Activated CD8-positive, alpha-beta memory T cell treated with anti-CD3 and anti-CD28 coated beads, Interleukin-2, amount 10 ng/mL, durations not matched to agents 7 days and 5 days (primary cell): ENCODE results near the gene VGF. TPM values are rescaled to one million over a fixed set of nuclear protein-coding genes. Genes with fewer than 3 reads are reported as not detected.
"Not testable (repeated sequence)": the region's sequence is repeated elsewhere in the genome, so short reads cannot be mapped to it uniquely, and the experiment has no call there.

Experiments used
- ATAC-seq: fragments of 150-1000 bp; cut with Tn5 transposase; one replicate; pipeline ENCODE4 v1.10.0; 2021; ENCODE audit warnings: moderate library complexity
- CTCF ChIA-PET: fragments of 350-600 bp; sonication (Branson Sonifier 250); formaldehyde crosslinking; loops from one replicate; lab custom pipeline; 2021; ENCODE audit warnings: antibody characterized with exemption; lab: Charles Lee
- DNase-seq: peaks from one replicate; pipeline ENCODE4 v3.0.0-alpha.2; 2020
- H3K27ac Mint-ChIP-seq: one replicate; pipeline ENCODE4 v1.8.0; 2021; ENCODE audit warnings: mild to moderate bottlenecking, mixed read lengths
- H3K27me3 Mint-ChIP-seq: one replicate; pipeline ENCODE4 v1.8.0; 2021; ENCODE audit warnings: mixed read lengths
- H3K36me3 Mint-ChIP-seq: one replicate; pipeline ENCODE4 v1.8.0; 2021; ENCODE audit warnings: mild to moderate bottlenecking, mixed read lengths
- H3K4me1 Mint-ChIP-seq: one replicate; pipeline ENCODE4 v1.8.0; 2021; ENCODE audit warnings: mixed read lengths
- H3K4me3 Mint-ChIP-seq: one replicate; pipeline ENCODE4 v1.8.0; 2021; ENCODE audit warnings: mild to moderate bottlenecking, moderate library complexity, mixed read lengths
- H3K9me3 Mint-ChIP-seq: one replicate; pipeline ENCODE4 v1.8.0; 2022; ENCODE audit warnings: low read depth, mixed read lengths
- total RNA-seq, 2 experiments: library from RNA; stranded (reverse); gene quantifications; one replicate each; pipeline ENCODE4 v1.2.3, GENCODE V29; 2021

VGF gene
- total RNA-seq, 2 experiments from 2014 or later = 0.44 to 0.66 TPM

DNA sequence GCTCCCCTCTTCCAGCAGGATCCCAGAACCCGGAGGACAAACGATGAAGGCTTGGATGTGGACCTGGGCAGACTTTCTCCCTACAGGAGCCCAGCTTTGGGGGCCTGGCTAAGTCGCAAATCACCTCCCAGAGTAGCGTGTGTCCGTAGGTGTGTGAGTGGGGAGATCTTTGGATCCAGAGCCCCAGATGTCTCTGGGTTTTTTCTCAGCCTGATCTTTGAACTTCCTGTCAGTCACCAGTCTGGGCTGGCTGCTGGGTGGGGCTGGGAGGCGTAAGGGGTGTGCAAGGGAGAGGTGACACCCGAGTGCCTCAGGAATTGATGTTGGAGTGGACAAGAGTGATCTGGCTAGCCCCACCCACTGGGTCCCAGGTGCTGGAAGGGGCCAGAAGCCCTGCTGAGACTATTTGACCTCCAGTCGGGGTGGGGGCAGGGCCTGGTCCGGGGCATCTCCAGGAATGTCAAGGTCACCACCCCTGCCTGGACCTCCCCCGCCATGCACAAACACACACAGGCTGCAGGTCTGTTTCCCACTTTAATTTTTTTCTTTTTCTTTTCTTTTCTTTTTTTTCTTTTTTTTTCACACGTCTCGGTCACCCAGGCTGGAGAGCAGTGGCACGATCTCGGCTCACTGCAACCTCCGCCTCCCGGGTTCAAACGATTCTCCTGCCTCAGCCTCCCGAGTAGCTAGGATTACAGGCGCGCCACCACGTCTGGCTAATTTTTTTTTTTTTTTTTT lies 35.7 kb upstream of the VGF start, which contains the start of gene MOGAT3:
Gene MOGAT3 (minus strand): TSS at position 175 of the 738 bp plus-strand sequence. CDS start 182 bp downstream, outside the sequence.
- ATAC-seq = no peak
- no peak within 1 kb of the TSS for H3K4me3 Mint-ChIP-seq

DNA sequence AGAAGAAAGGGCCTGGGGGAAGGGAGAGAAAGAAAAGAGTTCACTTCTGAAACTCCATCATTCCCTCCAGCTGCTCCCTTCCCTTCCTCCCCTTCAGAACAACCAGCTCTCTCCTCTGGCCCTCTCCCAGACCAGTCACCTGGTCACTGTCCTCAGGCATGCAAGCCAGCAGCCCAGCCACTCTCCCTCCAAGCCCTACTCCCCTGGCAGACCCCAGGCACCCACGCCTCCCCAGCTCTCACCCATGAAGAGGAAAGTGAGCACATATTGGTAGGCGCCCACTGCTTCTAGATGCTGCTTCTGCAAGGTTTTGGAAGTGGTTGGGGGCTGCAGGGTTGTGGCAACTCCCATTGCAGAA lies 35.1 kb upstream of the VGF start:
- Mint-ChIP-seq H3K9me3 (no peaks in the 10 kb centered on the region), H3K4me3 (no peak overlapping the region), H3K27me3 (peaks cover 42% of the 10 kb centered on the region), H3K4me1 (peaks cover 4% of the 10 kb centered on the region), H3K27ac (no peak overlapping the region), H3K36me3 (no peaks in the 10 kb centered on the region)
- CTCF ChIA-PET = interaction anchor here (0.7 to 1.5 kb wide), 3 partner anchors 17 to 97 kb away, joined by 3 to 4 read pairs (median 3); partner anchors contain the start of genes PLOD3 and ZNHIT1
- ATAC-seq = no peak
- no peak for DNase-seq

More for the DNA sequence above, 35.7 kb upstream of the VGF start, which contains the start of gene MOGAT3:
- H3K4me1 Mint-ChIP-seq = peaks cover 4% of the 10 kb centered on the region
- no peaks in the 10 kb centered on the region for H3K36me3 Mint-ChIP-seq
- CTCF ChIA-PET = interaction anchor here (0.9 to 3.5 kb wide), 3 partner anchors 8 to 57 kb away, joined by 3 to 18 read pairs (median 4); partner anchors contain the start of genes PLOD3 and ZNHIT1
- no peak for DNase-seq
- H3K27me3 Mint-ChIP-seq = peaks cover 42% of the 10 kb centered on the region
- no peak within 1 kb of the TSS for H3K27ac Mint-ChIP-seq
- no peaks in the 10 kb centered on the region for H3K9me3 Mint-ChIP-seq

DNA sequence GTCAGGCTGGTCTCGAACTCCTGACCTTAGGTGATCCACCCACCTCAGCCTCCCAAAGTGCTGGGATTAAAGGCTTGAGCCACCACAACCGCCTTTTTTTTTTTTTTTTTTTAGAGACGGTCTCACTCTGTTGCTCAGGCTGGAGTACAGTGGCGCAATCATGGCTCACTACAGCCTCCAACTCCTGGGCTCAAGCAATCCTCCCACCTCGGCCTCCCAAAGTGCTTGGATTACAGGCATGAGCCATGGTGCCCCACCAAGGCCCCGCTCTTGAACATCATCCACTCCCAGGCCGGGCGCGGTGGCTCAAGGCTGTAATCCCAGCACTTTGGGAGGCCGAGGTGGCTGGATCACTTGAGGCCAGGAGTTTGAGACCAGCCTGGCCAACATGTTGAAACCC lies 34.2 kb upstream of the VGF start:
- H3K4me1 Mint-ChIP-seq = not testable (repeated sequence)

DNA sequence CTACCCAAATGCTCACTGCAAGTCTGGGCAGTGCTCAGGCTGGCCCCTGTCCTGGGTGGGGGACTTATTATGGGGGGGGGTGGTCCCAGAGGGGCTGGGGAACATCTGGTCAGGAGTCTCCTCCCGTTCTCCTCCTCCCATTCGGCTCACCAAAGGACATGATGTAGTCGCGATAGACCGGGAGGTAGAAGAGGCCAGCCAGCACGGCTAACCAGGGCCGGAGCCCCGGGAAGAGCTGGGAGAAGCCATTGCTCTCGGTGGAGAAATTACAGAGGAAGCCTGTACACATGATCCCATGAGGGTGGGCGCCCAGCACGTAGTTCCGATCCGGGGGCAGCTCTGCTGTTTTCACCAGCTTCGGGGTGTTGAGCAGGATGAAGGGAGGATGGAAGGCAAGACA lies 33.1 kb upstream of the VGF start:
- Mint-ChIP-seq H3K4me3 (no peak overlapping the region), H3K27ac (no peak overlapping the region), H3K9me3 (no peaks in the 10 kb centered on the region), H3K4me1 (peaks cover 4% of the 10 kb centered on the region), H3K27me3 (peaks cover 36% of the 10 kb centered on the region), H3K36me3 (no peaks in the 10 kb centered on the region)
- CTCF ChIA-PET = no interaction called here
- ATAC-seq (no peak), DNase-seq (no peak)

More for the DNA sequence above, 34.2 kb upstream of the VGF start:
- H3K27ac Mint-ChIP-seq, DNase-seq, H3K9me3 Mint-ChIP-seq, H3K36me3 Mint-ChIP-seq, CTCF ChIA-PET, ATAC-seq, H3K4me3 Mint-ChIP-seq: not testable (repeated sequence)
- peaks cover 42% of the 10 kb centered on the region for H3K27me3 Mint-ChIP-seq

DNA sequence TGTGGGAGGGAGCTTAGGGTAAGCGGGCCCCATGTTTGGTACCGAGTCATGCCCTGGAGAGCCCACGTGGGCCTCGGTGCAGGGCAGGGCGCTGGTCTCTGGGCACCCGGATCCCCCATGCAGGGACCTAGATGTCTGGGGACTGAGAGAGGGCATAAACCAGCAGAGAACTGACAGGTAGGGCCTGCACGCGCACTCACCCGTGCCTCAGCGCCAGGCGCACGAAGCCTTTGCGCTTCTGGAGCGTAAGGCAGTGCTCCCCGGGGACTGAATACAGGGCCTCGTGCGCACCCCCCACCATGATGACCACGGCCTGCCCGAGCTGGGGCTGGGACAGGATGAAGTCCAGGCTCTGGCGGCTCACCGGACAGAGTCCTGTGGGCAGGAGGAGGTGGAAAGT lies 32.6 kb upstream of the VGF start:
- DNase-seq (no peak), ATAC-seq (no peak)
- CTCF ChIA-PET = no interaction called here
- H3K4me3 Mint-ChIP-seq = no peak overlapping the region
- no peak overlapping the region for H3K27ac Mint-ChIP-seq
- H3K27me3 Mint-ChIP-seq = peaks cover 33% of the 10 kb centered on the region
- H3K9me3 Mint-ChIP-seq = no peaks in the 10 kb centered on the region
- H3K4me1 Mint-ChIP-seq = peaks cover 4% of the 10 kb centered on the region
- no peaks in the 10 kb centered on the region for H3K36me3 Mint-ChIP-seq

DNA sequence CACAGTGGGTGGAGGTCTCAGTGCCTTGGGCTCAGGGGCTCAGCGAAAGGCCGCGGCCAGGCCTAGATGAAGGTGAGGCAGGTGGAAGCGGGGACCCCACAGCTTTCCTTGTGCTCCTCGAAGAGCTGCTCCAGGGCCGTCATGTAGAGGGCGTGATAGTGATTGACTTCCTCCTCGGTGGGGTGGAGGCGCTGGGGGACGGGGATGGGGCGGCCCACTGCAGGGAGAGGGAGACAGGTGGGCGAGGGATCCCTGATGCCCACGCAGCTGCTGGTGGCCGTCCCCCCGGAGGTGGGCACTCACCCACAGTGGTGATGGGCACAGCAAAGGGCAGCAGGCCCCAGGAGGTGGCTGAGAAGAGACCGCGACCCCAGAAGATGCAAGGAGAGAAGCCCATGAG lies 30.5 kb upstream of the VGF start:
- Mint-ChIP-seq H3K4me3 (no peak overlapping the region), H3K27me3 (peaks cover 13% of the 10 kb centered on the region), H3K9me3 (no peaks in the 10 kb centered on the region), H3K4me1 (peaks cover 4% of the 10 kb centered on the region), H3K27ac (no peak overlapping the region), H3K36me3 (no peaks in the 10 kb centered on the region)
- no peak for ATAC-seq
- no peak for DNase-seq
- CTCF ChIA-PET = interaction anchor here (0.7 to 6.5 kb wide), 3 partner anchors 52 to 99 kb away, joined by 5 to 111 read pairs (median 8); no protein-coding TSS in a partner anchor

DNA sequence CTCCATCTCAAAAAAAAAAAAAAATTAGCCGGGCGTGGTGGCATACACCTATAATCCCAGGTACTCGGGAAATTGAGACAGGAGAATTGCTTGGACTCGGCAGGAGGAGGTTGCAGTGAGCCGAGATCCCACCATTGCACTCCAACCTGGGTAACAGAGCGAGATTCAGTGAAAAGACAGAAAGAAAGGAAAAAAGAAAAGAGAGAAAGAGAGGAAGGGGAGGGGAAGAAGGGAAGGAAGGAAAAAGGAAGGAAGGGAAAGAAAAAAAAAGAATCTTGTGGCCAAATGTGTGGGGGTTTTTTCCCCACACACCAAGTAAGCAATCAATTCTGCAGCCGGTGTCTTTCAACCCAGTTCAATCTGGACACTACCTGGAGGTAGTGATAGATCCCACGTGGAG lies 23.7 kb upstream of the VGF start:
- CTCF ChIA-PET = interaction anchor here (6.5 kb wide), 1 partner anchor 45 kb away, joined by 111 read pairs; no protein-coding TSS in a partner anchor
- Mint-ChIP-seq H3K27ac (no peak overlapping the region), H3K27me3 (peaks cover 13% of the 10 kb centered on the region), H3K9me3 (no peaks in the 10 kb centered on the region), H3K4me1 (peaks cover 2% of the 10 kb centered on the region), H3K36me3 (no peaks in the 10 kb centered on the region), H3K4me3 (no peak overlapping the region)
- DNase-seq = no peak
- ATAC-seq = no peak

DNA sequence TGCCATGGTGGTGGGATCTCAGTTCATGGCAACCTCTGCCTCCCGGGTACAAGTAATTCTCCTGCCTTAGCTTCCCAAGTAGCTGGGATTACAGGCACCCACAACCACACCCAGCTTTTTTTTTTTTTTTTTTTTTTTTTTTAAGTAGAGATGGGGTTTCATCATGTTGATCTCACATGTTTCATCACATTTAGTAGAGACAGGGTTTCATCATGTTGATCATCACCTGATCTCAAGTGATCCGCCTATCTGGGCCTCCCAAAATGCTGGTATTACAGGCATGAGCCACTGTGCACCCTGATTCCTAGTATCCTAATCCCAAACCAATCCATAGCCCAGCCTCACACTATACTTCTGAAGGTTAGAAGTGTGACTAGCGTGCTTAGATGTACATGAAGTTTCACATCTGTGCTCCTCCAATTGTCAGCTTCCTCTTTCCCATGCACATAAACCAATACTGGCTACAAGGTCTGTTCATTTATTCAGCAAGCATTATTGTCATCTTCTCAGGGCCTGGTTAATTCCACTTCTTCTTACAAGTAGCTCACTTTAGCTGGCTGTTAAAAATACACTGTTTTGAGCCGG lies 21.6 kb upstream of the VGF start:
- H3K9me3 Mint-ChIP-seq = no peaks in the 10 kb centered on the region
- ATAC-seq (no peak), DNase-seq (no peak)
- no peak overlapping the region for H3K27ac Mint-ChIP-seq
- CTCF ChIA-PET = interaction anchor here (0.6 to 2.0 kb wide), 5 partner anchors 13 to 1028 kb away, joined by 3 to 6 read pairs (median 3); partner anchors contain the start of gene TRAPPC14
- H3K27me3 Mint-ChIP-seq = peaks cover 22% of the 10 kb centered on the region
- no peaks in the 10 kb centered on the region for H3K36me3 Mint-ChIP-seq
- H3K4me3 Mint-ChIP-seq = no peak overlapping the region
- peaks cover 3% of the 10 kb centered on the region for H3K4me1 Mint-ChIP-seq

DNA sequence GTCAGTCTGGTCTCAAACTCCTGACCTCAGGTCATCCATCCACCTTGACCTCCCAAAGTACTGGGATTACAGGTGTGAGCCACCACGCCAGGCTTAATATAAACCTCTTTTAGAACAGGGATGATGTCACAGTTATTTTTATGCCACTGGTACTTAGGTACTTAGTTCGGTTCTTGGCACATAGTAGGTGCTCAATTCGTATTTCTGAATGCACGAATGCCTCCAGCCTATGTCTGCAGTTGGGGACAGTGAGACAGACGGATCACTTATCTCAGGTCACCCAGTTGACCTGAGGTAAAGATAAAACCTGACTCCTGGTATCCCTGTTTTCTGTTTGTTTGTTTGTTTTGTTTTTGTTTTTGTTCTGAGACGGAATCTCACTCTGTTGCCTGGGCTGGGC lies 20.8 kb upstream of the VGF start:
- no peaks in the 10 kb centered on the region for H3K9me3 Mint-ChIP-seq
- H3K4me1 Mint-ChIP-seq = peaks cover 3% of the 10 kb centered on the region
- H3K27me3 Mint-ChIP-seq = peaks cover 25% of the 10 kb centered on the region
- no peaks in the 10 kb centered on the region for H3K36me3 Mint-ChIP-seq
- ATAC-seq = no peak
- CTCF ChIA-PET = interaction anchor here (0.7 to 2.0 kb wide), 5 partner anchors 12 to 1027 kb away, joined by 3 to 6 read pairs (median 3); partner anchors contain the start of gene TRAPPC14
- no peak overlapping the region for H3K4me3 Mint-ChIP-seq
- H3K27ac Mint-ChIP-seq = no peak overlapping the region
- DNase-seq = no peak

DNA sequence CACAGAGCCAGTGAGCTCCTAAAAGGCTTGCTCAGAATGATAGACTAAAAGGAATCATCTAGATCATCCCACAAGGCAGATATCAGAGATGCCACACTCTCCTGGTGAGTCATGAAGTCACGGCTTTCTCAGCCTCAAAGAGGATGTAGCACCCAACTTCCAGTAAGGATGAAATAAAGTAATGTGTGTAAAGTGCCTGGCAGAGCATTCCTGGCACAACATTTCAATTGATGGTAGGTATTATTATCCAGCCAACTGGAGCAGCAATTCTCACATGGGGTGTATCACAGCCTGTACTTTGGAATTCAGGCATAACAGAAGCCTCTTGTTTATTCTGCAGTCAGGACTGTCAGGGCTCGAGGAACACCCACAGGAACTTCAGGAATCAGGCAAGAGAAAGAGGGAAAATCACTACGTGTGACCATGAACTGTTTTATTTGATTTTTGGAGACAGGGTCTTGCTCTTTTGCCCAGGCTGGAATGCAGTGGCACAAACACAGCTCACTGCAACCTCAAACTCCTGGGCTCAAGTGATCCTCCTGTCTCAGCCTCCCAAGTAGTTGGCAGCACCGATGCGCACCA lies 20.0 kb upstream of the VGF start:
- CTCF ChIA-PET = interaction anchor here (1.2 to 1.9 kb wide), 5 partner anchors 15 to 106 kb away, joined by 3 to 6 read pairs (median 4); no protein-coding TSS in a partner anchor
- Mint-ChIP-seq H3K36me3 (no peaks in the 10 kb centered on the region), H3K27ac (no peak overlapping the region), H3K4me1 (peaks cover 3% of the 10 kb centered on the region), H3K4me3 (no peak overlapping the region), H3K27me3 (peaks cover 32% of the 10 kb centered on the region), H3K9me3 (no peaks in the 10 kb centered on the region)
- ATAC-seq (no peak), DNase-seq (no peak)

DNA sequence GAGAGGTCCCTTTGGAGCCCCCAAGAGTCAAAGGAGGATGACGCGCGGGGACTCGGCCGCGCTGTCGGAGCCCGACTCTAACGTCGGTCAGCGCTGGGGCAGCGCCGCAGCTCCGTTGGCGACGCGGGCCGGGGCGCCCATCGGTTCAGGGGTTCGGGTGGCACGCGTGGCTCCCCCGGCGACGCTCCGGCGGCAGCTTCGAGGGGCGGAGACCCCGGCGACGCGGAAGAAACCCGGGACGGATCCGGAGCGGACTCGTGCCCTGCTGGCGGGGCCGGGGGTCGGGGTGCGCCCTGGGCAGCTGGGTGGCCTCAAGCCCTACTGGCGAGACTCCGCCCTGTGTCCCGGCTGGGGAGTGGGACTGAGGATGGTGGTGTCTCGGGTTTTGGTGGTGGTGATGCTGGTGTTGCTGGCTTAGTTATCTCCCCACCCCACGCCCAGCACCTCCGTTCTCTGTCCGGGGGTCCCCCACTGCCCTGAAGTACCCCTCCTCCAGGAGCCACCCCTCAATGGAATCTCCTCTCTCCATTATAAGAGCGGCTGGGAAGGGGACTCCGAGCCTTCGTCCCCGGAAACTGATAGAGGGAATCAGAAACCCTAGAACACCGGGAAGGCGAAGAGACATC lies 14.9 kb upstream of the VGF start, which contains the start of gene NAT16:
Gene NAT16 (minus strand): TSS at position 164 of the 626 bp plus-strand sequence. CDS start 5,486 bp downstream, outside the sequence.
- CTCF ChIA-PET = interaction anchor here (1.0 to 1.6 kb wide), 2 partner anchors 11 to 36 kb away, joined by 3 to 5 read pairs; no protein-coding TSS in a partner anchor
- H3K27ac Mint-ChIP-seq = no peak within 1 kb of the TSS
- no peaks in the 10 kb centered on the region for H3K9me3 Mint-ChIP-seq
- no peaks in the 10 kb centered on the region for H3K36me3 Mint-ChIP-seq
- no peak within 1 kb of the TSS for H3K4me3 Mint-ChIP-seq
- ATAC-seq = no peak
- no peak for DNase-seq
- H3K27me3 Mint-ChIP-seq = peaks cover 63% of the 10 kb centered on the region
- H3K4me1 Mint-ChIP-seq = peaks cover 3% of the 10 kb centered on the region

DNA sequence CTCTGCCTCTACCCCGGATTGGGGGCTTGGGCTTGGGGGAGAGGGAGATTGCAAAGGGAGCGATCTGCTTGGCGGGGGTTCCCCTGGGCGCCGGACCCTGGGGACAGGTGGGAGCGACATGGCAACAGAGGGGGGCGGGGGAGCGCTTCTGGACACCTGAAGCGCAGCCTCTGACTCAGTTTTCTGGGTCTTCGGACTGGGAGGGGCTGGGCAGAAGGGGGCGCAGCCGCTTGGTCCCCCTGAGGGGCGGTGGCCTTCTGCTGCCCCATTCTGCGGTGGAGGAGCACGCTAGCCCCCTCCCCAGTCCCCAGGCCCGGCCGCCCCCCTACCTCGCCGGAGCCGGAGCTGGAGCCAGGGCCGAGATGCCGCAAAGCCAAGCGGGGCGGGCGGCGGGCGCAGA lies 14.3 kb upstream of the VGF start:
- Mint-ChIP-seq H3K4me3 (no peak overlapping the region), H3K27me3 (peaks cover 63% of the 10 kb centered on the region), H3K36me3 (no peaks in the 10 kb centered on the region), H3K9me3 (no peaks in the 10 kb centered on the region), H3K27ac (no peak overlapping the region), H3K4me1 (peaks cover 3% of the 10 kb centered on the region)
- no peak for DNase-seq
- CTCF ChIA-PET = interaction anchor here (1.0 to 1.6 kb wide), 2 partner anchors 11 to 36 kb away, joined by 3 to 5 read pairs; no protein-coding TSS in a partner anchor
- no peak for ATAC-seq
